BJ (cell line): ENCODE results near the gene MAGI1. TPM values are rescaled to one million over a fixed set of nuclear protein-coding genes. Genes with fewer than 3 reads are reported as not detected.

Experiments used
- CTCF ChIA-PET: fragments of 350-600 bp; formaldehyde crosslinking; extraction: SDS; loops from one replicate; lab custom pipeline; 2021; ENCODE audit warnings: antibody characterized with exemption, inconsistent platforms; lab: Yijun Ruan, JAX
- POLR2A ChIA-PET: fragments of 300-600 bp; sonication (Branson Sonifier 250); formaldehyde crosslinking; extraction: SDS; loops from one replicate; lab custom pipeline; 2021; ENCODE audit warnings: antibody characterized with exemption; lab: Charles Lee
- DNase-seq: peaks from one replicate; pipeline ENCODE4 v3.0.0-alpha.2; 2011; ENCODE audit warnings: low read depth
- H3K27me3 ChIP-seq: 2 replicates; pipeline ENCODE4 v1.6.0; 2011; ENCODE audit warnings: low read length; ENCODE audit not compliant: control insufficient read depth, insufficient read depth
- H3K36me3 ChIP-seq: 2 replicates; pipeline ENCODE4 v1.5.1; 2011; ENCODE audit warnings: low read length; ENCODE audit not compliant: control insufficient read depth, insufficient read depth
- H3K4me3 ChIP-seq: 2 replicates; pipeline ENCODE4 v1.5.1; 2011; ENCODE audit warnings: low read depth, mild to moderate bottlenecking, control low read depth, low read length
- polyA plus RNA-seq: library from polyadenylated mRNA; depleted of rRNA; stranded (reverse); fragments of >200 nt; gene quantifications from 2 replicates; pipeline ENCODE4 v1.2.3, GENCODE V29; 2011
- TF ChIP-seq, protein P1 (sequence below): IDR thresholded peaks from 2 replicates; pipeline ENCODE4 v1.5.1; 2011; ENCODE audit warnings: low read depth, mild to moderate bottlenecking, control low read depth, inconsistent platforms, low read length, moderate library complexity; ENCODE audit not compliant: insufficient read depth

The MAGI1 gene
- polyA plus RNA-seq, 1 experiment: 14.4 TPM

DNA sequence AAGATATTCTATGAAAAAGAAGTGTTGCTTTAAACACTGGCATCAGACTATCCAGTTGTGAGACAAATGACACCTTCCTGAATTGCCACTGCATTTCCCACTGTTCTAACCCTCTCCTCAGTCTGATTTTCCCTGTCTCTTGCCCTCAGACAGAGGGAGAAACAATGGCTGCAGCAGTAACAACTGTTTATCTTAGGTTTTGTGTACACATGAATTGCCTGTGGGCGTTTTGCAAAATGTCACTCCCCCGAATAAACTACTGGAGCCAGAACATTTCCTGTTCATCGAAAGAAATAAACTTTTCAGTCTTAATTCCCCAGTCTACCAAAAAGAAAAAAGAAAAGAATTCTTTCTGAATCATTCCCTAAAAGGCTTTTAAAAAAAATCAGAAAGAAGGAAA lies 155.1 kb downstream of the MAGI1 start:
- TF ChIP-seq, protein P1, sequence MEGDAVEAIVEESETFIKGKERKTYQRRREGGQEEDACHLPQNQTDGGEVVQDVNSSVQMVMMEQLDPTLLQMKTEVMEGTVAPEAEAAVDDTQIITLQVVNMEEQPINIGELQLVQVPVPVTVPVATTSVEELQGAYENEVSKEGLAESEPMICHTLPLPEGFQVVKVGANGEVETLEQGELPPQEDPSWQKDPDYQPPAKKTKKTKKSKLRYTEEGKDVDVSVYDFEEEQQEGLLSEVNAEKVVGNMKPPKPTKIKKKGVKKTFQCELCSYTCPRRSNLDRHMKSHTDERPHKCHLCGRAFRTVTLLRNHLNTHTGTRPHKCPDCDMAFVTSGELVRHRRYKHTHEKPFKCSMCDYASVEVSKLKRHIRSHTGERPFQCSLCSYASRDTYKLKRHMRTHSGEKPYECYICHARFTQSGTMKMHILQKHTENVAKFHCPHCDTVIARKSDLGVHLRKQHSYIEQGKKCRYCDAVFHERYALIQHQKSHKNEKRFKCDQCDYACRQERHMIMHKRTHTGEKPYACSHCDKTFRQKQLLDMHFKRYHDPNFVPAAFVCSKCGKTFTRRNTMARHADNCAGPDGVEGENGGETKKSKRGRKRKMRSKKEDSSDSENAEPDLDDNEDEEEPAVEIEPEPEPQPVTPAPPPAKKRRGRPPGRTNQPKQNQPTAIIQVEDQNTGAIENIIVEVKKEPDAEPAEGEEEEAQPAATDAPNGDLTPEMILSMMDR: no peak
- DNase-seq: no peak
- ChIA-PET POLR2A (no interaction called here), CTCF (no interaction called here)
- no peak overlapping the region for H3K4me3 ChIP-seq
- no peaks in the 10 kb centered on the region for H3K27me3 ChIP-seq
- no peaks in the 10 kb centered on the region for H3K36me3 ChIP-seq

DNA sequence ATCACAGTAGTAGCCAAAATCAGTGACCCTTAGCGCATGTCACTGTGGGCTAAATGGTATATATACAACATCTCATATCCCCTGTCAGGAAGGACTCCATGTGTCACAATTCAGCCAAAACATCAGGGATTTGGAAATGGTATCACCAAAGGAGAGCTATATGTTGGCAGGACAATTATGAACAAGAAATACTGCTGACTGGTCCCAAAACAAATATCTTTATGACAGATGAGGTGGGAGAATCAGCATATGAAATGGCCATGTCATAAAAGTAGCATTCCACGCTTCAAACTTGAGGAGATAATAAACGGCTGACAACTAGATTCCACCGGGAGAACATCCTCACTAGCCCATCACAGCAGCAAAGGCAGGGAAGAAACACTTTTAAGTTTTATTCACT lies 158.4 kb downstream of the MAGI1 start:
- no peak overlapping the region for H3K4me3 ChIP-seq
- TF ChIP-seq, protein P1: no peak
- ChIA-PET POLR2A (no interaction called here), CTCF (interaction anchor here (1.1 kb wide), 1 partner anchor 18 kb away, joined by 5 read pairs; no protein-coding TSS in a partner anchor)
- H3K36me3 ChIP-seq: no peaks in the 10 kb centered on the region
- no peak for DNase-seq
- no peaks in the 10 kb centered on the region for H3K27me3 ChIP-seq

DNA sequence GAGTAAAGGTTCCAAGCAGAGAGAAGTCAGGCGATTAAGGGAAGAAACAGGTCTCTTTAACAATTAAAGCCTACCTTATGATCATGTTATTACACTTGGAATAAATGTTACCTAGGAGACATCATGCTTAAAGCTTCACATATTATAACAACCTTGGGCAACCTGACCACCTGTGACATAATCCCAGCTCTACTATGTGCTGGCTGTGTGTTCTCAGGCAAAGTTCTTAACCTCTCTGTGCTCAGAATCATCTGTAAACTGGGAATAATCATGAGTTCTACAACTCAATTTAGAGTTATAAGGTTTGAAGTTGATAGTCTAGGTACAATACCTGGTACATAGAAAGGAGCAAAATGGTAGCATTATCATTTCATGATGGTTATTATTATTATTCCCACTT lies 159.3 kb downstream of the MAGI1 start:
- H3K4me3 ChIP-seq: no peak overlapping the region
- H3K27me3 ChIP-seq: no peaks in the 10 kb centered on the region
- ChIA-PET CTCF (interaction anchor here (1.1 kb wide), 1 partner anchor 19 kb away, joined by 5 read pairs; no protein-coding TSS in a partner anchor), POLR2A (no interaction called here)
- DNase-seq: no peak
- TF ChIP-seq, protein P1: no peak
- H3K36me3 ChIP-seq: no peaks in the 10 kb centered on the region

DNA sequence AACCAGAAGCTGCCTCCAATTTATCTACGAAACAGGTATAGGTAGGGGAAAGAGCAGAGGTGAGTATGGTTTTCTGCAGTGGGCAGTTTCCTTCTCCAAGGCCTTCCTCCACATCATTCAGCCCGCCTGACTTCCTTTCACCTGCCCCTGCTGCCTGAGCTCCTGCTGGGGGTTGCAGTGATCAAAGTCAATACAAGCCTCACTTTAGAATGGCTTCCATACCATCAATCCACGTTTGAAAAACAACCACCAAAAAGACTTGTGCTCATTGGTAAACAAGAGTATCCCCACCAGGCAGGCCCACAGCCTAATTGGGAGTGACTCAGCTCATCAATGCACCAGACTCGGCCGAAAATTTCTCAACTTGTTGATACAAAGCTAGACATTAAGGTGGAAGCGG lies 159.9 kb downstream of the MAGI1 start:
- POLR2A ChIA-PET: no interaction called here
- CTCF ChIA-PET: no interaction called here
- Histone ChIP-seq H3K4me3 (no peak overlapping the region), H3K36me3 (no peaks in the 10 kb centered on the region), H3K27me3 (no peaks in the 10 kb centered on the region)
- DNase-seq: no peak
- TF ChIP-seq, protein P1: no peak

DNA sequence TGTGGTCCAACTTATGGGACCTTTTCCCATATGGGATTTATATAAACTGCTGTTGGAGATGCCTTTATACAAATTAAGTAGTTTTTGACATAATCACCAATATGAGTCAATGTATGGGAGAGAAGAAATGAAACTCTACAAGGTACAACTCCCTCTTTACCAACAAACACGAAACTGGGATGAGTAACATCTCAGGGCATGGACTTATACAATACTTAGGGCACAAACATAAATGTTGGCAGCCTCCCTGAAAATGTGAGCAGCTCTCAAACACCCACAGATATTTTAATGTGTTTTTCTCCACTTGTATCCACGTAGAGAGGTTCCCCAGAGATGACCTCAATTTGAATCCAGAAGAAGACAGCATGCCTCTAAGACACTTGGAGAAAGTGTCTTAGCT lies 161.6 kb downstream of the MAGI1 start:
- no peak overlapping the region for H3K4me3 ChIP-seq
- H3K36me3 ChIP-seq: no peaks in the 10 kb centered on the region
- no peaks in the 10 kb centered on the region for H3K27me3 ChIP-seq
- TF ChIP-seq, protein P1: no peak
- ChIA-PET CTCF (no interaction called here), POLR2A (no interaction called here)
- DNase-seq: no peak
